Kidney epithelial cell (primary cell): ENCODE measurements around the gene CACNA2D1. TPM values are rescaled to one million over a fixed set of nuclear protein-coding genes. Genes with fewer than 3 reads are reported as not detected.

Experiments used
- DNase-seq: peaks from one replicate; pipeline ENCODE4 v3.0.0-alpha.2; 2010; ENCODE audit warnings: low read depth
- H3K27me3 ChIP-seq: 2 replicates; pipeline ENCODE4 v1.6.0; 2011; ENCODE audit warnings: low read length; ENCODE audit not compliant: control insufficient read depth, insufficient read depth
- H3K36me3 ChIP-seq: 2 replicates; pipeline ENCODE4 v1.5.1; 2011; ENCODE audit warnings: low read length; ENCODE audit not compliant: control insufficient read depth, insufficient read depth
- H3K4me3 ChIP-seq: 2 replicates; pipeline ENCODE4 v1.5.1; 2011; ENCODE audit warnings: low read depth, mild to moderate bottlenecking, control low read depth, low read length
- CTCF ChIP-seq: IDR thresholded peaks from 2 replicates; pipeline ENCODE4 v1.5.1; 2011; ENCODE audit warnings: mild to moderate bottlenecking, moderate library complexity, low read length, control low read depth, inconsistent platforms; ENCODE audit not compliant: insufficient read depth, poor library complexity, severe bottlenecking
- total RNA-seq: library from RNA; depleted of rRNA; stranded (reverse); fragments of >200 nt; gene quantifications from 2 replicates; pipeline ENCODE4 v1.2.3, GENCODE V29; 2015

Gene CACNA2D1
- total RNA-seq, 1 donor from 2014 or later, result 5.9 TPM

- DNase-seq, result no peak
- no peak for TF ChIP-seq CTCF
- Histone ChIP-seq H3K36me3 (no peaks in the 10 kb centered on the region), H3K4me3 (no peak overlapping the region), H3K27me3 (no peaks in the 10 kb centered on the region)
These were observed 508.8 kb downstream of the CACNA2D1 start for GRCh38 chr7:81934596-81935301.

- Histone ChIP-seq H3K27me3 (no peaks in the 10 kb centered on the region), H3K4me3 (no peak overlapping the region), H3K36me3 (no peaks in the 10 kb centered on the region)
- no peak for TF ChIP-seq CTCF
- no peak for DNase-seq
These were observed 510.6 kb downstream of the CACNA2D1 start for GRCh38 chr7:81932936-81933335.

- Histone ChIP-seq H3K4me3 (no peak overlapping the region), H3K36me3 (no peaks in the 10 kb centered on the region), H3K27me3 (no peaks in the 10 kb centered on the region)
- no peak for TF ChIP-seq CTCF
- no peak for DNase-seq
These were observed 514.2 kb downstream of the CACNA2D1 start for GRCh38 chr7:81929386-81929785.

- TF ChIP-seq CTCF, result no peak
- DNase-seq, result no peak
These were observed 517.4 kb downstream of the CACNA2D1 start for GRCh38 chr7:81926154-81926553.

GRCh38 chr7:81925530-81925929 is 518.0 kb downstream of the CACNA2D1 start:
- no peak for TF ChIP-seq CTCF
- H3K27me3 ChIP-seq, result no peaks in the 10 kb centered on the region
- H3K4me3 ChIP-seq, result no peak overlapping the region
- H3K36me3 ChIP-seq, result no peaks in the 10 kb centered on the region
- DNase-seq, result no peak

More at GRCh38 chr7:81926154-81926553, 517.4 kb downstream of the CACNA2D1 start:
- Histone ChIP-seq H3K4me3 (no peak overlapping the region), H3K36me3 (no peaks in the 10 kb centered on the region), H3K27me3 (no peaks in the 10 kb centered on the region)

- H3K36me3 ChIP-seq, result no peaks in the 10 kb centered on the region
These were observed 519.1 kb downstream of the CACNA2D1 start for GRCh38 chr7:81924494-81924893.

More at GRCh38 chr7:81924494-81924893, 519.1 kb downstream of the CACNA2D1 start:
- TF ChIP-seq CTCF, result no peak
- Histone ChIP-seq H3K4me3 (no peak overlapping the region), H3K27me3 (no peaks in the 10 kb centered on the region)
- no peak for DNase-seq
